Measurements from ENCODE around the gene CDYL2. TPM values are rescaled to one million over a fixed set of nuclear protein-coding genes. Genes with fewer than 3 reads are reported as not detected.
"Not testable (repeated sequence)": the region's sequence is repeated elsewhere in the genome, so short reads cannot be mapped to it uniquely, and the experiment has no call there.

The CDYL2 gene
- total and polyA plus RNA-seq, 12 donors, result 0.59 to 5.3 (median 2.9) TPM

DNA sequence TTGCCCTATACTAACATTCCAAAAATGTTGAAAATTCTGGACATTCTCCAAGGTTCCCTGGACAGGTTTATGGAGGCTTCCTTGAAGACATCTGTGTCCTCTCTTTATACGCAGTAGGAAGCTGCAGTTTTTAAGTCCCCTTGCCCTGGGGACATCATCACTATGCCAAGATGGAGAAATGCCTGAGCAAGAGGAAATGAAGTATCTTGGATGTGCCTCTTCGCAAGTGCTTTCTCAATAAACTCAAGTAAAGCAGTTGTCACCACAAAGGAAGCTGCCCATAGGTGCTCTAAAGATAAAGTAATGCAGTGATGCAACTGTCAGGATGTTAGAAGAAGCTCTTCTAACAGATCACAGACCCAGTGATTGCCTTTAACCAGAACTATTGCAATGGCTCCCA is 71.0 kb downstream of the CDYL2 start:
- ATAC-seq, result no peak
- no peaks in the 10 kb centered on the region for H3K36me3 ChIP-seq
- intact Hi-C loops (cut with DNase I), result no loop called here
- H3K9me3 ChIP-seq, result peaks cover 0 to 32% (median 10%) of the 10 kb centered on the region in 11 donors
- WGBS, 2 donors, result 26 to 56% methylated on average over 2 of the region's 2 CpGs
- no peak for DNase-seq
- H3K27ac ChIP-seq, result no peak overlapping the region
- H3K4me1 ChIP-seq, result no peaks in the 10 kb centered on the region
- TF ChIP-seq, protein P1, sequence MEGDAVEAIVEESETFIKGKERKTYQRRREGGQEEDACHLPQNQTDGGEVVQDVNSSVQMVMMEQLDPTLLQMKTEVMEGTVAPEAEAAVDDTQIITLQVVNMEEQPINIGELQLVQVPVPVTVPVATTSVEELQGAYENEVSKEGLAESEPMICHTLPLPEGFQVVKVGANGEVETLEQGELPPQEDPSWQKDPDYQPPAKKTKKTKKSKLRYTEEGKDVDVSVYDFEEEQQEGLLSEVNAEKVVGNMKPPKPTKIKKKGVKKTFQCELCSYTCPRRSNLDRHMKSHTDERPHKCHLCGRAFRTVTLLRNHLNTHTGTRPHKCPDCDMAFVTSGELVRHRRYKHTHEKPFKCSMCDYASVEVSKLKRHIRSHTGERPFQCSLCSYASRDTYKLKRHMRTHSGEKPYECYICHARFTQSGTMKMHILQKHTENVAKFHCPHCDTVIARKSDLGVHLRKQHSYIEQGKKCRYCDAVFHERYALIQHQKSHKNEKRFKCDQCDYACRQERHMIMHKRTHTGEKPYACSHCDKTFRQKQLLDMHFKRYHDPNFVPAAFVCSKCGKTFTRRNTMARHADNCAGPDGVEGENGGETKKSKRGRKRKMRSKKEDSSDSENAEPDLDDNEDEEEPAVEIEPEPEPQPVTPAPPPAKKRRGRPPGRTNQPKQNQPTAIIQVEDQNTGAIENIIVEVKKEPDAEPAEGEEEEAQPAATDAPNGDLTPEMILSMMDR (IDR thresholded peaks at IDR 0.05), result no peak
- H3K27me3 ChIP-seq, result no peaks in the 10 kb centered on the region
- H3K4me3 ChIP-seq, result no peak overlapping the region

DNA sequence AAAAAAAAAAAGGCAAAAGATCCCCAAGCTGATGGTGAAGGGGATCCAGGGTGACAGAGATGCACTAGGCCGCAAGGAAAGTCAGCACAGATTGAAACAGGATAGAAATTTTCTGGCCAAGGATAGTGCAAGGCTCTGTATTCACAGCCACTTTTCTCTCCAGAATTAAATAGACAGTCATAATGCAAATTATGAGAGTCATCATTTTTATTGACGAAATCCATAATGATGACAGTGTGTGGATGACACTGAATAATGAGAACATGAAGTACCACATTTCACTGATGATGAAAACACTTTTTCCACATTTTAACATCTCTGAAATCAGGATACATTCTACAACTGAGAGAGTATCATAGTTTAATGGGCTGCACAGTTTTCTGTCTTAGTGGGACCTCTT is 72.5 kb downstream of the CDYL2 start:
- no peak overlapping the region for H3K4me3 ChIP-seq
- no peak for DNase-seq
- no peak for ATAC-seq
- H3K36me3 ChIP-seq, result no peaks in the 10 kb centered on the region
- H3K9me3 ChIP-seq, result peaks cover 0 to 39% (median 10%) of the 10 kb centered on the region in 11 donors
- 92 to 93% methylated on average over 2 of the region's 2 CpGs for WGBS, 2 donors
- no peak overlapping the region for H3K27ac ChIP-seq
- intact Hi-C loops (cut with DNase I), result no loop called here
- TF ChIP-seq, protein P1 (IDR thresholded peaks at IDR 0.05), result no peak
- no peaks in the 10 kb centered on the region for H3K27me3 ChIP-seq
- no peaks in the 10 kb centered on the region for H3K4me1 ChIP-seq

DNA sequence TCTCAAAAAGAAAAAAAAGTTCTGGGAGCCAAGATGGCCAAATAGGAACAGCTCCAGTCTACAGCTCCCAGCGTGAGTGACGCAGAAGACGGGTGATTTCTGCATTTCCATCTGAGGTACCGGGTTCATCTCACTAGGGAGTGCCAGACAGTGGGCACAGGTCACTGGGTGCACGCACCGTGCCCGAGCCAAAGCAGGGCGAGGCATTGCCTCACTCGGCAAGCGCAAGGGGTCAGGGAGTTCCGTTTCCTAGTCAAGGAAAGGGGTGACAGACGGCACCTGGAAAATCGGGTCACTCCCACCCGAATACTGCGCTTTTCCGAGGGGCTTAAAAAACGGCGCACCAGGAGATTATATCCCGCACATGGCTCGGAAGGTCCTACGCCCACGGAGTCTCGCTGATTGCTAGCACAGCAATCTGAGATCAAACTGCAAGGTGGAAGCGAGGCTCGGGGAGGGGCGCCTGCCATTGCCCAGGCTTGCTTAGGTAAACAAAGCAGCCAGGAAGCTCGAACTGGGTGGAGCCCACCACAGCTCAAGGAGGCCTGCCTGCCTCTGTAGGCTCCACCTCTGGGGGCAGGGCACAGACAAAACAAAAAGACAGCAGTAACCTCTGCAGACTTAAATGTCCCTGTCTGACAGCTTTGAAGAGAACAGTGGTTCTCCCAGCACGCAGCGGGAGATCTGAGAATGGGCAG is 77.2 kb downstream of the CDYL2 start:
- H3K4me3 ChIP-seq; intact Hi-C loops (cut with DNase I); H3K27ac ChIP-seq; DNase-seq; H3K27me3 ChIP-seq; H3K4me1 ChIP-seq; ATAC-seq; H3K36me3 ChIP-seq: not testable (repeated sequence)
- 95 to 96% methylated on average over 29 of the region's 29 CpGs for WGBS, 2 donors
- peaks cover 0 to 51% (median 10%) of the 10 kb centered on the region in 11 donors for H3K9me3 ChIP-seq

DNA sequence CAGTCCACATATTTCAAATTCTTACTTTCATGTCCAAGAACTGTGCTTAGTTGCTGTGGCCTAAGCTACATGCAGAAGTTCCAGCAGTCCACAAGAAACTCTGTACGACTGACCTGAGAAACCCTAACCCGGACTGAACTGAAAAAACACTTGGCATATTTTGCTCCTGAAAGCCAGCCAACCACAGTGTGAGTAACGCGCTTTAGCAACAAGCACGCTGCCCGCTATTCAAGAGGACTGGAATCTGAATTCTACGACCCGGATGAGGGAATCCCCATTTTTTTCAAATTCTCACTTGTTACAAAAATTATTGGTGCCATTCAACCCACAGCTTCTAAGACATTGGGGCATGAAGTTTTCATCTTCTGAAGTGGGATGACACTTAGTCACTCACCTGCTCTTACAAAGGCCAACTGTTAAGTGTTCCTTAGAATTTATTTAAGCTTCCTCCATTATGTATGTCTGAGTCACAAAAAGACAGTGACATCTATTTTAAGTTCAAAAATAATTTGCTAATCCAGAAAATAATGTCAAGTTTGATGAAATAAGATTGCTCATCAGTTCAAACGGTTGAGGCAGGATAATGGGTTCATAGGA is 78.7 kb downstream of the CDYL2 start:
- peaks cover 0 to 38% (median 0%) of the 10 kb centered on the region in 11 donors for H3K9me3 ChIP-seq
- DNase-seq, result no peak
- H3K4me1 ChIP-seq, result no peaks in the 10 kb centered on the region
- no peak overlapping the region for H3K4me3 ChIP-seq
- intact Hi-C loops (cut with DNase I), result no loop called here
- no peaks in the 10 kb centered on the region for H3K36me3 ChIP-seq
- no peaks in the 10 kb centered on the region for H3K27me3 ChIP-seq
- no peak for ATAC-seq
- TF ChIP-seq, protein P1 (IDR thresholded peaks at IDR 0.05), result no peak
- 90 to 93% methylated on average over 9 of the region's 9 CpGs for WGBS, 2 donors
- H3K27ac ChIP-seq, result no peak overlapping the region

DNA sequence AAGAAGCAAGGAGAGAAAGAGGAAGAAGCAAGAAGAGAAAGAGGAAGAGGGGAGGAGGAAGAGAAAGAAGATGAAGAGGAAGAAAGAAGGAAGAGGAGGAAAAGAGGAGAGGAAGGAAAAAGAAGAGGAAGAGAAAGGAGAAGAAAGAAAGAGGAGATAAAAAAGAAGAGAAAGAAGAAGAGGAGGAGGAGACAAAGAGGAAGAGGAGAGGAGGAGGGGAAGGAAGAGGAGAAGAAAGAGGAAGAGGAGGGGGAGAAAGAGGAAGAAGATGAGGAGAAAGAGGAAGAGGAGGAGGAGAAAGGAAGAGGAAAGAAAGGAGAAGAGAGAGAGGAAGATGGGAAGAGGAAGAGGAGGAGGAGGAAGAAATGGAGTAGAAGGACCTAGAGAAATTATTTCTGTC is 80.4 kb downstream of the CDYL2 start:
- ATAC-seq (no peak), DNase-seq (no peak)
- Histone ChIP-seq H3K27ac (no peak overlapping the region), H3K4me3 (no peak overlapping the region), H3K9me3 (peaks cover 0 to 36% (median 0%) of the 10 kb centered on the region in 11 donors), H3K4me1 (peaks cover 0 to 4% (median 0%) of the 10 kb centered on the region in 9 donors), H3K27me3 (no peaks in the 10 kb centered on the region), H3K36me3 (no peaks in the 10 kb centered on the region)
- TF ChIP-seq, protein P1 (IDR thresholded peaks at IDR 0.05), result no peak
- intact Hi-C loops (cut with DNase I), result no loop called here
